ENCODE results near the gene IL17B. TPM values are rescaled to one million over a fixed set of nuclear protein-coding genes. Genes with fewer than 3 reads are reported as not detected.

Gene IL17B
- total and polyA plus RNA-seq, 2 experiments from 2014 or later, result not detected

DNA sequence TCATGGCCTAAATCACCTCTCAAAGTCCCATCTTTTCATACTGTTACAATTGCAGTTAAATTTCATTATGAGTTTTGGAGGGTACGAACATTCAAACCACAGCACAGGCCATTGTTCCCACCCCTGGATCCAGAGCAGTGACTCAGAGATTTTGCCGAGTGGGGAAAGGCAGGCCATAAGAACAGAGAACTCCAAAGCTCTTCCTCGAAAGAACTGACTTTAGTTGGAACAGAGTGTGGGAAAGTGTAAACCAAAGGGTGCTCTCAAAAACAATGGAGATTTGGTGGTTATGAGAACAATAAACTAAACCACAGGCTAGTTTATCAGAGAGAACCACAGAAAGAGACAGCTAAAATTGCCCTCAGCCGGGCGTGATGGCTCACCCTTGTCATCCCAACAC is 53.2 kb downstream of the IL17B start:
- Mint-ChIP-seq H3K27me3 (ENCODE audit: insufficient read depth, low read depth, poor library complexity) (no peaks in the 10 kb centered on the region), H3K9me3 (no peaks in the 10 kb centered on the region), H3K27ac (no peak overlapping the region; the same call in 1 of the 2 replicates), H3K4me1 (peaks cover 8% of the 10 kb centered on the region), H3K36me3 (ENCODE audit: low read depth) (no peaks in the 10 kb centered on the region), H3K4me3 (no peak overlapping the region)
- H3K9me2 ChIP-seq (ENCODE audit: insufficient read depth), result no peaks in the 10 kb centered on the region
- DNase-seq (ENCODE audit: low spot score) (no peak), ATAC-seq (no peak)
- H3F3A ChIP-seq (replicated peaks; ENCODE audit: low read depth), result no peaks in the 10 kb centered on the region
- H3K4me3 ChIP-seq, result no peak overlapping the region
- H3K27me3 ChIP-seq (ENCODE audit: insufficient read depth), result no peaks in the 10 kb centered on the region
- H3K79me2 ChIP-seq (replicated peaks; ENCODE audit: insufficient read depth), result no peaks in the 10 kb centered on the region
- H3K4me2 ChIP-seq, result no peak overlapping the region
- no peaks in the 10 kb centered on the region for H3K36me3 ChIP-seq (ENCODE audit: insufficient read depth)
- H3K4me1 ChIP-seq (ENCODE audit: insufficient read depth), result no peaks in the 10 kb centered on the region
- H4K20me1 ChIP-seq (replicated peaks; ENCODE audit: insufficient read depth), result no peaks in the 10 kb centered on the region
- no peak for TF ChIP-seq EZH2 (IDR thresholded peaks at IDR 0.05; ENCODE audit: low read depth, unreplicated experiment)
- TF ChIP-seq REST (IDR thresholded peaks at IDR 0.05; ENCODE audit: unreplicated experiment), result no peak
- TF ChIP-seq ZNF114 (CRISPR knock-in tag; IDR thresholded peaks at IDR 0.05), result no peak
- TF ChIP-seq POLR2AphosphoS5 (IDR thresholded peaks at IDR 0.05; ENCODE audit: low read depth), result no peak
- TF ChIP-seq, protein P1, sequence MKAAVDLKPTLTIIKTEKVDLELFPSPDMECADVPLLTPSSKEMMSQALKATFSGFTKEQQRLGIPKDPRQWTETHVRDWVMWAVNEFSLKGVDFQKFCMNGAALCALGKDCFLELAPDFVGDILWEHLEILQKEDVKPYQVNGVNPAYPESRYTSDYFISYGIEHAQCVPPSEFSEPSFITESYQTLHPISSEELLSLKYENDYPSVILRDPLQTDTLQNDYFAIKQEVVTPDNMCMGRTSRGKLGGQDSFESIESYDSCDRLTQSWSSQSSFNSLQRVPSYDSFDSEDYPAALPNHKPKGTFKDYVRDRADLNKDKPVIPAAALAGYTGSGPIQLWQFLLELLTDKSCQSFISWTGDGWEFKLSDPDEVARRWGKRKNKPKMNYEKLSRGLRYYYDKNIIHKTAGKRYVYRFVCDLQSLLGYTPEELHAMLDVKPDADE (IDR thresholded peaks at IDR 0.05), result no peak
- no peak for TF ChIP-seq NANOG (IDR thresholded peaks at IDR 0.05; ENCODE audit: borderline replicate concordance)
- no peak for TF ChIP-seq ZNF331 (CRISPR knock-in tag; IDR thresholded peaks at IDR 0.05; ENCODE audit: low read depth)
- TF ChIP-seq EZH2phosphoT487 (IDR thresholded peaks at IDR 0.05; ENCODE audit: unreplicated experiment), result no peak
- no peak for TF ChIP-seq STAT1 (IDR thresholded peaks at IDR 0.05; ENCODE audit: unreplicated experiment)
- no peak for TF ChIP-seq CTCF (conservative IDR thresholded peaks at IDR 0.05; ENCODE audit: low read depth in 2 of 2)
- TF ChIP-seq CREB1 (CRISPR knock-in tag; IDR thresholded peaks at IDR 0.05; ENCODE audit: low read depth), result no peak
- TF ChIP-seq, protein P2, sequence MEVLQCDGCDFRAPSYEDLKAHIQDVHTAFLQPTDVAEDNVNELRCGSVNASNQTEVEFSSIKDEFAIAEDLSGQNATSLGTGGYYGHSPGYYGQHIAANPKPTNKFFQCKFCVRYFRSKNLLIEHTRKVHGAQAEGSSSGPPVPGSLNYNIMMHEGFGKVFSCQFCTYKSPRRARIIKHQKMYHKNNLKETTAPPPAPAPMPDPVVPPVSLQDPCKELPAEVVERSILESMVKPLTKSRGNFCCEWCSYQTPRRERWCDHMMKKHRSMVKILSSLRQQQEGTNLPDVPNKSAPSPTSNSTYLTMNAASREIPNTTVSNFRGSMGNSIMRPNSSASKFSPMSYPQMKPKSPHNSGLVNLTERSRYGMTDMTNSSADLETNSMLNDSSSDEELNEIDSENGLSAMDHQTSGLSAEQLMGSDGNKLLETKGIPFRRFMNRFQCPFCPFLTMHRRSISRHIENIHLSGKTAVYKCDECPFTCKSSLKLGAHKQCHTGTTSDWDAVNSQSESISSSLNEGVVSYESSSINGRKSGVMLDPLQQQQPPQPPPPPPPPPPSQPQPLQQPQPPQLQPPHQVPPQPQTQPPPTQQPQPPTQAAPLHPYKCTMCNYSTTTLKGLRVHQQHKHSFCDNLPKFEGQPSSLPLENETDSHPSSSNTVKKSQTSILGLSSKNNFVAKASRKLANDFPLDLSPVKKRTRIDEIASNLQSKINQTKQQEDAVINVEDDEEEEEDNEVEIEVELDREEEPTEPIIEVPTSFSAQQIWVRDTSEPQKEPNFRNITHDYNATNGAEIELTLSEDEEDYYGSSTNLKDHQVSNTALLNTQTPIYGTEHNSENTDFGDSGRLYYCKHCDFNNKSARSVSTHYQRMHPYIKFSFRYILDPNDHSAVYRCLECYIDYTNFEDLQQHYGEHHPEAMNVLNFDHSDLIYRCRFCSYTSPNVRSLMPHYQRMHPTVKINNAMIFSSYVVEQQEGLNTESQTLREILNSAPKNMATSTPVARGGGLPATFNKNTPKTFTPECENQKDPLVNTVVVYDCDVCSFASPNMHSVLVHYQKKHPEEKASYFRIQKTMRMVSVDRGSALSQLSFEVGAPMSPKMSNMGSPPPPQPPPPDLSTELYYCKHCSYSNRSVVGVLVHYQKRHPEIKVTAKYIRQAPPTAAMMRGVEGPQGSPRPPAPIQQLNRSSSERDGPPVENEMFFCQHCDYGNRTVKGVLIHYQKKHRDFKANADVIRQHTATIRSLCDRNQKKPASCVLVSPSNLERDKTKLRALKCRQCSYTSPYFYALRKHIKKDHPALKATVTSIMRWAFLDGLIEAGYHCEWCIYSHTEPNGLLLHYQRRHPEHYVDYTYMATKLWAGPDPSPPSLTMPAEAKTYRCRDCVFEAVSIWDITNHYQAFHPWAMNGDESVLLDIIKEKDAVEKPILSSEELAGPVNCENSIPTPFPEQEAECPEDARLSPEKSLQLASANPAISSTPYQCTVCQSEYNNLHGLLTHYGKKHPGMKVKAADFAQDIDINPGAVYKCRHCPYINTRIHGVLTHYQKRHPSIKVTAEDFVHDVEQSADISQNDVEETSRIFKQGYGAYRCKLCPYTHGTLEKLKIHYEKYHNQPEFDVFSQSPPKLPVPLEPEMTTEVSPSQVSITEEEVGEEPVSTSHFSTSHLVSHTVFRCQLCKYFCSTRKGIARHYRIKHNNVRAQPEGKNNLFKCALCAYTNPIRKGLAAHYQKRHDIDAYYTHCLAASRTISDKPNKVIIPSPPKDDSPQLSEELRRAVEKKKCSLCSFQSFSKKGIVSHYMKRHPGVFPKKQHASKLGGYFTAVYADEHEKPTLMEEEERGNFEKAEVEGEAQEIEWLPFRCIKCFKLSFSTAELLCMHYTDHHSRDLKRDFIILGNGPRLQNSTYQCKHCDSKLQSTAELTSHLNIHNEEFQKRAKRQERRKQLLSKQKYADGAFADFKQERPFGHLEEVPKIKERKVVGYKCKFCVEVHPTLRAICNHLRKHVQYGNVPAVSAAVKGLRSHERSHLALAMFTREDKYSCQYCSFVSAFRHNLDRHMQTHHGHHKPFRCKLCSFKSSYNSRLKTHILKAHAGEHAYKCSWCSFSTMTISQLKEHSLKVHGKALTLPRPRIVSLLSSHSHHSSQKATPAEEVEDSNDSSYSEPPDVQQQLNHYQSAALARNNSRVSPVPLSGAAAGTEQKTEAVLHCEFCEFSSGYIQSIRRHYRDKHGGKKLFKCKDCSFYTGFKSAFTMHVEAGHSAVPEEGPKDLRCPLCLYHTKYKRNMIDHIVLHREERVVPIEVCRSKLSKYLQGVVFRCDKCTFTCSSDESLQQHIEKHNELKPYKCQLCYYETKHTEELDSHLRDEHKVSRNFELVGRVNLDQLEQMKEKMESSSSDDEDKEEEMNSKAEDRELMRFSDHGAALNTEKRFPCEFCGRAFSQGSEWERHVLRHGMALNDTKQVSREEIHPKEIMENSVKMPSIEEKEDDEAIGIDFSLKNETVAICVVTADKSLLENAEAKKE (CRISPR knock-in tag; IDR thresholded peaks at IDR 0.05), result no peak
- no peak for TF ChIP-seq JUNB (IDR thresholded peaks at IDR 0.05; ENCODE audit: unreplicated experiment)
- no peak overlapping the region for H3K27ac ChIP-seq (ENCODE audit: low read depth)
- H2AFZ ChIP-seq, result no peak overlapping the region

Measured in GM23338 (cell line).